Measurements from ENCODE around the gene INHBE. TPM values are rescaled to one million over a fixed set of nuclear protein-coding genes. Genes with fewer than 3 reads are reported as not detected.

Gene INHBE
- polyA plus RNA-seq, 3 donors = not detected

DNA sequence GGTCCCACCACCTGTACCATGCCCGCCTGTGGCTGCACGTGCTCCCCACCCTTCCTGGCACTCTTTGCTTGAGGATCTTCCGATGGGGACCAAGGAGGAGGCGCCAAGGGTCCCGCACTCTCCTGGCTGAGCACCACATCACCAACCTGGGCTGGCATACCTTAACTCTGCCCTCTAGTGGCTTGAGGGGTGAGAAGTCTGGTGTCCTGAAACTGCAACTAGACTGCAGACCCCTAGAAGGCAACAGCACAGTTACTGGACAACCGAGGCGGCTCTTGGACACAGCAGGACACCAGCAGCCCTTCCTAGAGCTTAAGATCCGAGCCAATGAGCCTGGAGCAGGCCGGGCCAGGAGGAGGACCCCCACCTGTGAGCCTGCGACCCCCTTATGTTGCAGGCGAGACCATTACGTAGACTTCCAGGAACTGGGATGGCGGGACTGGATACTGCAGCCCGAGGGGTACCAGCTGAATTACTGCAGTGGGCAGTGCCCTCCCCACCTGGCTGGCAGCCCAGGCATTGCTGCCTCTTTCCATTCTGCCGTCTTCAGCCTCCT lies 1.1 kb downstream of the INHBE start:
- no peak overlapping the region for H3K27ac ChIP-seq (ENCODE audit: low read depth in 1 of 2, low read length in 2 of 2)
- peaks cover 39% of the 10 kb centered on the region for H3K4me1 Mint-ChIP-seq
- no peak for DNase-seq
- peaks cover 10 to 11% of the 10 kb centered on the region in 2 donors for H3K27me3 ChIP-seq (ENCODE audit: control insufficient read depth in 2 of 2, insufficient read depth in 2 of 2, low read length in 2 of 2)
- H3K4me2 ChIP-seq (replicated peaks; ENCODE audit: extremely low read depth, low read length, poor library complexity, severe bottlenecking) = no peak overlapping the region
- no peak overlapping the region for H3K9ac ChIP-seq (ENCODE audit: insufficient read depth, low read length, poor library complexity, severe bottlenecking)
- no peaks in the 10 kb centered on the region for H4K20me1 ChIP-seq (ENCODE audit: insufficient read depth, low read length)
- H3K4me1 ChIP-seq (ENCODE audit: control insufficient read depth in 1 of 2, insufficient read depth in 2 of 2, low read length in 2 of 2) = peaks cover 25 to 41% of the 10 kb centered on the region in 2 donors
- H3K9me3 ChIP-seq (replicated peaks in 1 of 2; ENCODE audit: control insufficient read depth in 1 of 2, insufficient read depth in 1 of 2, low read length in 2 of 2) = peaks cover 0 to 4% of the 10 kb centered on the region in 2 donors
- peak overlapping the region in 2 of 7 donors; percentile 54 to 88 for H3K27ac Mint-ChIP-seq
- H3K9me3 Mint-ChIP-seq = peaks cover 0 to 4% (median 0%) of the 10 kb centered on the region in 7 donors
- peak overlapping the region; percentile 49 for H2AFZ ChIP-seq (ENCODE audit: insufficient read depth, low read depth, low read length, poor library complexity, severe bottlenecking)
- TF ChIP-seq, protein P1, sequence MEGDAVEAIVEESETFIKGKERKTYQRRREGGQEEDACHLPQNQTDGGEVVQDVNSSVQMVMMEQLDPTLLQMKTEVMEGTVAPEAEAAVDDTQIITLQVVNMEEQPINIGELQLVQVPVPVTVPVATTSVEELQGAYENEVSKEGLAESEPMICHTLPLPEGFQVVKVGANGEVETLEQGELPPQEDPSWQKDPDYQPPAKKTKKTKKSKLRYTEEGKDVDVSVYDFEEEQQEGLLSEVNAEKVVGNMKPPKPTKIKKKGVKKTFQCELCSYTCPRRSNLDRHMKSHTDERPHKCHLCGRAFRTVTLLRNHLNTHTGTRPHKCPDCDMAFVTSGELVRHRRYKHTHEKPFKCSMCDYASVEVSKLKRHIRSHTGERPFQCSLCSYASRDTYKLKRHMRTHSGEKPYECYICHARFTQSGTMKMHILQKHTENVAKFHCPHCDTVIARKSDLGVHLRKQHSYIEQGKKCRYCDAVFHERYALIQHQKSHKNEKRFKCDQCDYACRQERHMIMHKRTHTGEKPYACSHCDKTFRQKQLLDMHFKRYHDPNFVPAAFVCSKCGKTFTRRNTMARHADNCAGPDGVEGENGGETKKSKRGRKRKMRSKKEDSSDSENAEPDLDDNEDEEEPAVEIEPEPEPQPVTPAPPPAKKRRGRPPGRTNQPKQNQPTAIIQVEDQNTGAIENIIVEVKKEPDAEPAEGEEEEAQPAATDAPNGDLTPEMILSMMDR (IDR thresholded peaks at IDR 0.05) = peak; percentile 67
- peaks cover 0 to 2% of the 10 kb centered on the region in 2 donors for H3K36me3 Mint-ChIP-seq
- H3K79me2 ChIP-seq (ENCODE audit: insufficient read depth, low read length) = no peaks in the 10 kb centered on the region
- H3K4me3 ChIP-seq (replicated peaks in 1 of 3; ENCODE audit: low read depth in 2 of 3, low read length in 3 of 3) = no peak overlapping the region
- H3K4me3 Mint-ChIP-seq = peak overlapping the region; percentile 50 to 75
- intact Hi-C loops (cut with micrococcal nuclease) = loop anchor here (5.0 to 10.0 kb wide), 2 partner anchors 151 to 176 kb away; partner anchors contain the start of gene B4GALNT1 (in 1 of the 2)
- no peaks in the 10 kb centered on the region for H3K36me3 ChIP-seq (replicated peaks in 1 of 2; ENCODE audit: control insufficient read depth in 1 of 2, insufficient read depth in 2 of 2, low read length in 2 of 2)
- WGBS (ENCODE audit: insufficient coverage) = 52% methylated on average over 12 of the region's 15 CpGs
- peaks cover 14 to 30% (median 24%) of the 10 kb centered on the region in 3 donors for H3K27me3 Mint-ChIP-seq (ENCODE audit: low read depth in 3 of 3)

DNA sequence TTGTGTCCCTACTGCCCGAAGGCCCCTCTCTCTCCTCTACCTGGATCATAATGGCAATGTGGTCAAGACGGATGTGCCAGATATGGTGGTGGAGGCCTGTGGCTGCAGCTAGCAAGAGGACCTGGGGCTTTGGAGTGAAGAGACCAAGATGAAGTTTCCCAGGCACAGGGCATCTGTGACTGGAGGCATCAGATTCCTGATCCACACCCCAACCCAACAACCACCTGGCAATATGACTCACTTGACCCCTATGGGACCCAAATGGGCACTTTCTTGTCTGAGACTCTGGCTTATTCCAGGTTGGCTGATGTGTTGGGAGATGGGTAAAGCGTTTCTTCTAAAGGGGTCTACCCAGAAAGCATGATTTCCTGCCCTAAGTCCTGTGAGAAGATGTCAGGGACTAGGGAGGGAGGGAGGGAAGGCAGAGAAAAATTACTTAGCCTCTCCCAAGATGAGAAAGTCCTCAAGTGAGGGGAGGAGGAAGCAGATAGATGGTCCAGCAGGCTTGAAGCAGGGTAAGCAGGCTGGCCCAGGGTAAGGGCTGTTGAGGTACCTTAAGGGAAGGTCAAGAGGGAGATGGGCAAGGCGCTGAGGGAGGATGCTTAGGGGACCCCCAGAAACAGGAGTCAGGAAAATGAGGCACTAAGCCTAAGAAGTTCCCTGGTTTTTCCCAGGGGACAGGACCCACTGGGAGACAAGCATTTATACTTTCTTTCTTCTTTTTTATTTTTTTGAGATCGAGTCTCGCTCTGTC lies 1.8 kb downstream of the INHBE start:
- Mint-ChIP-seq H3K36me3 (peaks cover 2% of the 10 kb centered on the region in 2 donors), H3K27me3 (ENCODE audit: low read depth in 3 of 3) (peaks cover 21 to 36% (median 30%) of the 10 kb centered on the region in 3 donors), H3K4me3 (no peak overlapping the region), H3K4me1 (peaks cover 44% of the 10 kb centered on the region), H3K27ac (peak overlapping the region in 1 of 7 donors; percentile 61), H3K9me3 (peaks cover 0 to 6% (median 1%) of the 10 kb centered on the region in 7 donors)
- no peaks in the 10 kb centered on the region for H3K79me2 ChIP-seq (ENCODE audit: insufficient read depth, low read length)
- intact Hi-C loops (cut with micrococcal nuclease) = loop anchor here (5.0 to 10.0 kb wide), 2 partner anchors 152 to 175 kb away; partner anchors contain the start of gene B4GALNT1 (in 1 of the 2)
- H3K27me3 ChIP-seq (ENCODE audit: control insufficient read depth in 2 of 2, insufficient read depth in 2 of 2, low read length in 2 of 2) = peaks cover 14 to 18% of the 10 kb centered on the region in 2 donors
- 95% methylated on average over 3 of the region's 6 CpGs for WGBS (ENCODE audit: insufficient coverage)
- no peak overlapping the region for H3K4me3 ChIP-seq (replicated peaks in 1 of 3; ENCODE audit: low read depth in 2 of 3, low read length in 3 of 3)
- no peaks in the 10 kb centered on the region for H4K20me1 ChIP-seq (ENCODE audit: insufficient read depth, low read length)
- peaks cover 0 to 4% of the 10 kb centered on the region in 2 donors for H3K9me3 ChIP-seq (replicated peaks in 1 of 2; ENCODE audit: control insufficient read depth in 1 of 2, insufficient read depth in 1 of 2, low read length in 2 of 2)
- no peak overlapping the region for H3K27ac ChIP-seq (ENCODE audit: low read depth in 1 of 2, low read length in 2 of 2)
- peaks cover 32 to 47% of the 10 kb centered on the region in 2 donors for H3K4me1 ChIP-seq (ENCODE audit: control insufficient read depth in 1 of 2, insufficient read depth in 2 of 2, low read length in 2 of 2)
- no peak overlapping the region for H2AFZ ChIP-seq (ENCODE audit: insufficient read depth, low read depth, low read length, poor library complexity, severe bottlenecking)
- DNase-seq = no peak
- H3K36me3 ChIP-seq (replicated peaks in 1 of 2; ENCODE audit: control insufficient read depth in 1 of 2, insufficient read depth in 2 of 2, low read length in 2 of 2) = no peaks in the 10 kb centered on the region
- TF ChIP-seq, protein P1 (IDR thresholded peaks at IDR 0.05) = no peak
- no peak overlapping the region for H3K4me2 ChIP-seq (replicated peaks; ENCODE audit: extremely low read depth, low read length, poor library complexity, severe bottlenecking)
- no peak overlapping the region for H3K9ac ChIP-seq (ENCODE audit: insufficient read depth, low read length, poor library complexity, severe bottlenecking)
